Heart right ventricle (tissue), 16 donors: ENCODE data around the gene MT1F. TPM values are rescaled to one million over a fixed set of nuclear protein-coding genes. Genes with fewer than 3 reads are reported as not detected.
A peak's percentile ranks its signal among the peaks of the same experiment; 100 is the strongest.

Experiments
- ATAC-seq, 8 donors: fragments of 200-7000 bp; cut with Tn5 transposase; one replicate each; pipeline ENCODE4 v1.9.1; 2020; ENCODE audit warnings: mild to moderate bottlenecking in 8 of 8, moderate library complexity in 8 of 8, moderate number of reproducible peaks in 1 of 8
- DNase-seq, 2 donors: peaks; one replicate each; pipeline ENCODE4 v3.0.0-alpha.2; 2020
- H3K27ac ChIP-seq, 10 donors: fragments of 200-600 bp; sonication (generic) in 2 of 10; one replicate each; pipeline versions ENCODE4 v1.5.0 to v1.8.0; 2020 to 2022; ENCODE audit warnings: mild to moderate bottlenecking in 3 of 10
- H3K27me3 ChIP-seq, 7 donors: fragments of 200-600 bp; one replicate each; pipeline ENCODE4 v1.8.0; 2021 to 2022; ENCODE audit warnings: mild to moderate bottlenecking in 2 of 7
- H3K36me3 ChIP-seq, 9 donors: fragments of 200-600 bp; sonication (generic) in 1 of 9; one replicate each; pipeline versions ENCODE4 v1.5.0 to v1.8.0; 2020 to 2022; ENCODE audit warnings: mild to moderate bottlenecking in 2 of 9
- H3K4me1 ChIP-seq, 9 donors: fragments of 200-600 bp; sonication (generic) in 1 of 9; one replicate each; pipeline versions ENCODE4 v1.5.0 to v1.8.0; 2020 to 2022; ENCODE audit warnings: mild to moderate bottlenecking in 4 of 9
- H3K4me3 ChIP-seq, 10 donors: fragments of 200-600 bp; sonication (generic) in 2 of 10; one replicate each; pipeline versions ENCODE4 v1.5.0 to v1.8.0; 2020 to 2022; ENCODE audit warnings: mild to moderate bottlenecking in 7 of 10, moderate library complexity in 2 of 10
- H3K9me3 ChIP-seq, 11 donors: fragments of 200-600 bp in 10 of 11; sonication (generic) in 2 of 11; one replicate each; pipeline versions ENCODE4 v1.5.0 to v1.8.0; 2013 to 2022; ENCODE audit warnings: mild to moderate bottlenecking in 2 of 11, control low read depth in 1 of 11, moderate library complexity in 1 of 11
- WGBS, 2 donors: extraction: QIAGEN DNeasy Blood & Tissue Kit; methylation state at CpG; one replicate each; pipeline ENCODE4 v1.1.7; 2013; ENCODE audit warnings: inconsistent platforms in 1 of 2; 5-methylcytosine and 5-hydroxymethylcytosine counted together
- intact Hi-C, 10 donors: fragments of 100-400 bp; cut with DNase I; formaldehyde crosslinking; loops; one replicate each; pipeline versions ENCODE4 v1.11.1 to v1.14.2; 2022
- polyA plus RNA-seq, 2 donors: library from polyadenylated mRNA; stranded (reverse); fragments of 200-250 nt; gene quantifications; one replicate each; pipeline ENCODE4 v1.2.3, GENCODE V29; 2013
- total RNA-seq, 10 donors: library from RNA; stranded (reverse); fragmentation: NEBNext Ultra II Directional in 3 of 10; extraction: Animal tissue kit (Norgen Biotek cat#: 25700) in 3 of 10; gene quantifications; one replicate each; pipeline versions ENCODE4 v1.2.1 to v1.2.4, GENCODE V29; 2021 to 2023
- TF ChIP-seq, protein P1 (sequence below), 9 donors: fragments of 200-600 bp; sonication (generic) in 2 of 9; IDR thresholded peaks; one replicate each; pipeline versions ENCODE4 v1.5.0 to v1.8.0; 2021 to 2022; ENCODE audit warnings: antibody characterized with exemption in 9 of 9, mild to moderate bottlenecking in 5 of 9, moderate library complexity in 1 of 9
- donor health status: Arrhythmogenic right ventricular cardiomyopathy.
- donor health status: ischemic (EF 13 %, LVEDD 7.1; RV severe dilation, severe dysfunction).
- donor health status: healthy with polysubstance abuse.
- donor health status: DM: no; HTN: yes; CAD: no.
- donor health status: DM: no; HTN: no; CAD: no.
- donor health status: ischemic (EF 25% LVEDD 6.9; RV normal size, moderate dysfunction).
- donor health status: ischemic (EF 25% LVEDD 5.7; RV mildly dilated, moderate dysfunction).
- donor health status: healthy.
- donor health status: DM: yes; HTN: yes; CAD: no.
- donor health status: Ischemic cardiomyopathy.
- donor health status: ischemic (EF 35%, LVEDD 5.7; RV mildly dilated, moderate dysfunction).
- donor health status: nonischemic (EF 11% LVEDD 7.7; RV severe dilation, severe dysfunction).
- donor health status: DM: yes; HTN: yes; CAD: no.
- donor health status: PGD.
- donor health status: ischemic (EF 29% LVEDD 5.4; RV normal size, mild dysfunction).
- donor health status: nonischemic (EF 23%, LVEDD 6.1; RV moderate dilation, normal function).

The MT1F gene
- total and polyA plus RNA-seq, 12 donors: 0.98 to 7.7 (median 2.4) TPM

GRCh38 chr16:56631832-56632155, 26.0 kb upstream of the MT1F start:
- intact Hi-C loops: no loop called here
- no peak for ATAC-seq

DNA sequence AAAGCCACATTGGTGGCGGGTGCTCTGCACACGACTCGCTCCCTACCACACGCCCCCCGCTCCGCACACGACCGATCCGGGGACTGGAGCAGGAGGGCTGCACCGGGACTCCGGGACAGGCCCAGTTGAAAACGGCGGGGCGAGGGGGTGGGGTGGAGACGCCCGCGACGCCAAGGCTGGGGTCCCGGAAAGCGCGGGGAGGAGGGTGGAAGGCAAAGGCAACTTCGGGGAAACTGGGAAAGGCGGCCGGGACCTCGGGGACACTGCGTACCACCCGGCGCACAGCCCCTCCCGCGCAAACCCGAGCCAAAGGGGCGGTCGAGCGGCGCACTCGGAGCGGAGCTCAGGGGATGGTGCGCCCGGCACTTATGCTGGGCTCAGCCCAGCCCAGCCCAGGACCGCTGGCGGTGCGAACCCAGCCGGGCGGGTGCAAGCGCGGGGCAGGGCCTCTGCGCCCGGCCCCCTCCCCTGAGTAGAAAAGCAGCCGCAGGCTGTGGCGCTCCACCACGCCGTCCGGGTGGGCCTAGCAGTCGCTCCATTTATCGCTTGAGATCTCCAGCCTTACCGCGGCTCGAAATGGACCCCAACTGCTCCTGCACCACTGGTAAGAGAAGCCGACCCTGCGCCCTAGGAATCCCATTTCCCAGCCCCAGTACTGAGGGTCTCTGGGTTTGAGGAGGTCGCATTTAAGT, 25.5 kb upstream of the MT1F start, which contains the start of gene MT1M:
TSS of gene MT1M (plus strand) at position 504 of the 692 bp plus-strand sequence. CDS start at position 577, 73 bp downstream.
- peaks cover 3 to 66% (median 26%) of the 10 kb centered on the region in 7 donors for H3K27me3 ChIP-seq
- TF ChIP-seq, protein P1, sequence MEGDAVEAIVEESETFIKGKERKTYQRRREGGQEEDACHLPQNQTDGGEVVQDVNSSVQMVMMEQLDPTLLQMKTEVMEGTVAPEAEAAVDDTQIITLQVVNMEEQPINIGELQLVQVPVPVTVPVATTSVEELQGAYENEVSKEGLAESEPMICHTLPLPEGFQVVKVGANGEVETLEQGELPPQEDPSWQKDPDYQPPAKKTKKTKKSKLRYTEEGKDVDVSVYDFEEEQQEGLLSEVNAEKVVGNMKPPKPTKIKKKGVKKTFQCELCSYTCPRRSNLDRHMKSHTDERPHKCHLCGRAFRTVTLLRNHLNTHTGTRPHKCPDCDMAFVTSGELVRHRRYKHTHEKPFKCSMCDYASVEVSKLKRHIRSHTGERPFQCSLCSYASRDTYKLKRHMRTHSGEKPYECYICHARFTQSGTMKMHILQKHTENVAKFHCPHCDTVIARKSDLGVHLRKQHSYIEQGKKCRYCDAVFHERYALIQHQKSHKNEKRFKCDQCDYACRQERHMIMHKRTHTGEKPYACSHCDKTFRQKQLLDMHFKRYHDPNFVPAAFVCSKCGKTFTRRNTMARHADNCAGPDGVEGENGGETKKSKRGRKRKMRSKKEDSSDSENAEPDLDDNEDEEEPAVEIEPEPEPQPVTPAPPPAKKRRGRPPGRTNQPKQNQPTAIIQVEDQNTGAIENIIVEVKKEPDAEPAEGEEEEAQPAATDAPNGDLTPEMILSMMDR (IDR thresholded peaks at IDR 0.05): no peak
- no peaks in the 10 kb centered on the region for H3K9me3 ChIP-seq
- peak within 1 kb of the TSS; percentile 43 to 82 (median 76) for H3K27ac ChIP-seq
- H3K4me3 ChIP-seq: peak within 1 kb of the TSS; percentile 27 to 72 (median 64)
- 0 to 1% methylated on average over 55 to 61 of the region's 61 CpGs for WGBS, 2 donors
- DNase-seq (peak in 1 of 2 donors; percentile 78), ATAC-seq (peak; percentile 77 to 92 (median 86))
- H3K36me3 ChIP-seq: no peaks in the 10 kb centered on the region
- H3K4me1 ChIP-seq: peaks cover 0 to 32% (median 17%) of the 10 kb centered on the region in 9 donors
- intact Hi-C loops: no loop called here

More at GRCh38 chr16:56631832-56632155, 26.0 kb upstream of the MT1F start:
- Histone ChIP-seq H3K36me3 (no peaks in the 10 kb centered on the region), H3K4me1 (peaks cover 0 to 37% (median 22%) of the 10 kb centered on the region in 9 donors), H3K9me3 (no peaks in the 10 kb centered on the region), H3K4me3 (peak overlapping the region; percentile 27 to 72 (median 64)), H3K27me3 (peaks cover 3 to 61% (median 25%) of the 10 kb centered on the region in 7 donors), H3K27ac (peak overlapping the region; percentile 43 to 82 (median 76))
- WGBS, 2 donors: 22 to 28% methylated on average over 14 of the region's 14 CpGs
- no peak for DNase-seq
- TF ChIP-seq, protein P1 (IDR thresholded peaks at IDR 0.05): no peak

GRCh38 chr16:56632848-56633365, 24.9 kb upstream of the MT1F start:
- Histone ChIP-seq H3K27me3 (peaks cover 3 to 72% (median 28%) of the 10 kb centered on the region in 7 donors), H3K27ac (peak overlapping the region; percentile 43 to 82 (median 76)), H3K4me3 (peak overlapping the region; percentile 27 to 72 (median 64)), H3K36me3 (no peaks in the 10 kb centered on the region), H3K4me1 (peaks cover 0 to 27% (median 17%) of the 10 kb centered on the region in 9 donors), H3K9me3 (no peaks in the 10 kb centered on the region)
- TF ChIP-seq, protein P1 (IDR thresholded peaks at IDR 0.05): no peak
- DNase-seq (no peak), ATAC-seq (peak in 3 of 8 donors; percentile 3 to 18 (median 3))
- 48 to 51% methylated on average over 6 of the region's 6 CpGs for WGBS, 2 donors
- intact Hi-C loops: no loop called here

GRCh38 chr16:56633535-56633934, 24.2 kb upstream of the MT1F start:
- intact Hi-C loops: no loop called here
- no peaks in the 10 kb centered on the region for H3K36me3 ChIP-seq
- peak overlapping the region in 5 of 10 donors; percentile 46 to 72 (median 67) for H3K4me3 ChIP-seq
- no peaks in the 10 kb centered on the region for H3K9me3 ChIP-seq
- ATAC-seq (no peak), DNase-seq (no peak)
- H3K4me1 ChIP-seq: peaks cover 0 to 30% (median 22%) of the 10 kb centered on the region in 9 donors
- WGBS, 2 donors: 53 to 69% methylated on average over 7 of the region's 7 CpGs
- H3K27me3 ChIP-seq: peaks cover 3 to 78% (median 28%) of the 10 kb centered on the region in 7 donors
- TF ChIP-seq, protein P1 (IDR thresholded peaks at IDR 0.05): no peak
- H3K27ac ChIP-seq: peak overlapping the region in 1 of 10 donors; percentile 27
